HCT116 (cell line): ENCODE measurements around the gene KIRREL1.

Source experiments
- CTCF ChIP-seq, 3 experiments: fragments of 200-600 bp in 1 of 3; sonication (generic) in 1 of 3; IDR thresholded peaks in 2 of 3; conservative IDR thresholded peaks in 1 of 3; 2 replicates each; pipeline ENCODE4 v1.5.1; 2012 to 2017; ENCODE audit warnings: low read depth in 2 of 3, low read length in 2 of 3, antibody characterized with exemption in 1 of 3, borderline replicate concordance in 1 of 3, control low read depth in 1 of 3, mild to moderate bottlenecking in 1 of 3, mixed read lengths in 1 of 3, mixed run types in 1 of 3, moderate library complexity in 1 of 3; ENCODE audit not compliant: insufficient read depth in 1 of 3
- EZH2 ChIP-seq: fragments of 200-600 bp; sonication (generic); IDR thresholded peaks from 2 replicates; pipeline ENCODE4 v1.6.1; 2017; ENCODE audit warnings: antibody characterized with exemption, mixed run types
- EZH2phosphoT487 ChIP-seq: fragments of 200-600 bp; IDR thresholded peaks from 2 replicates; pipeline ENCODE4 v1.6.1; 2018; ENCODE audit warnings: antibody characterized with exemption, borderline replicate concordance
- FOSL1 ChIP-seq: IDR thresholded peaks from 2 replicates; pipeline ENCODE4 v1.6.1; 2012; ENCODE audit warnings: low read depth
- MAX ChIP-seq: IDR thresholded peaks from 2 replicates; pipeline ENCODE4 v1.6.1; 2012
- POLR2A ChIP-seq: IDR thresholded peaks from 2 replicates; pipeline ENCODE4 v1.7.0; 2011; ENCODE audit warnings: borderline replicate concordance; ENCODE audit not compliant: insufficient read depth, insufficient read length; ENCODE audit errors: extremely low read depth
- POLR2AphosphoS5 ChIP-seq: IDR thresholded peaks from 2 replicates; pipeline ENCODE4 v1.6.1; 2011; ENCODE audit warnings: mild to moderate bottlenecking, low read depth, low read length, moderate library complexity
- RAD21 ChIP-seq: IDR thresholded peaks from 2 replicates; pipeline ENCODE4 v1.6.1; 2012; ENCODE audit warnings: low read depth, mild to moderate bottlenecking
- SIN3A ChIP-seq: IDR thresholded peaks from 2 replicates; pipeline ENCODE4 v1.6.1; 2012; ENCODE audit warnings: low read depth
- SP1 ChIP-seq: IDR thresholded peaks from 2 replicates; pipeline ENCODE4 v1.6.1; 2012; ENCODE audit warnings: low read depth
- TF ChIP-seq, protein P1 (sequence below): IDR thresholded peaks from 2 replicates; pipeline ENCODE4 v1.6.1; 2011; ENCODE audit warnings: mild to moderate bottlenecking, low read length, moderate library complexity; ENCODE audit not compliant: insufficient replicate concordance; ENCODE audit errors: extremely low read depth
- TF ChIP-seq, protein P2 (sequence below): IDR thresholded peaks from 2 replicates; pipeline ENCODE4 v1.6.1; 2012; ENCODE audit warnings: low read depth

GRCh38 chr1:158080066-158080465, 86.6 kb downstream of the KIRREL1 start:
- no peak for TF ChIP-seq POLR2AphosphoS5
- TF ChIP-seq, protein P1, sequence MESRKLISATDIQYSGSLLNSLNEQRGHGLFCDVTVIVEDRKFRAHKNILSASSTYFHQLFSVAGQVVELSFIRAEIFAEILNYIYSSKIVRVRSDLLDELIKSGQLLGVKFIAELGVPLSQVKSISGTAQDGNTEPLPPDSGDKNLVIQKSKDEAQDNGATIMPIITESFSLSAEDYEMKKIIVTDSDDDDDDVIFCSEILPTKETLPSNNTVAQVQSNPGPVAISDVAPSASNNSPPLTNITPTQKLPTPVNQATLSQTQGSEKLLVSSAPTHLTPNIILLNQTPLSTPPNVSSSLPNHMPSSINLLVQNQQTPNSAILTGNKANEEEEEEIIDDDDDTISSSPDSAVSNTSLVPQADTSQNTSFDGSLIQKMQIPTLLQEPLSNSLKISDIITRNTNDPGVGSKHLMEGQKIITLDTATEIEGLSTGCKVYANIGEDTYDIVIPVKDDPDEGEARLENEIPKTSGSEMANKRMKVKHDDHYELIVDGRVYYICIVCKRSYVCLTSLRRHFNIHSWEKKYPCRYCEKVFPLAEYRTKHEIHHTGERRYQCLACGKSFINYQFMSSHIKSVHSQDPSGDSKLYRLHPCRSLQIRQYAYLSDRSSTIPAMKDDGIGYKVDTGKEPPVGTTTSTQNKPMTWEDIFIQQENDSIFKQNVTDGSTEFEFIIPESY: no peak
- TF ChIP-seq, protein P2, sequence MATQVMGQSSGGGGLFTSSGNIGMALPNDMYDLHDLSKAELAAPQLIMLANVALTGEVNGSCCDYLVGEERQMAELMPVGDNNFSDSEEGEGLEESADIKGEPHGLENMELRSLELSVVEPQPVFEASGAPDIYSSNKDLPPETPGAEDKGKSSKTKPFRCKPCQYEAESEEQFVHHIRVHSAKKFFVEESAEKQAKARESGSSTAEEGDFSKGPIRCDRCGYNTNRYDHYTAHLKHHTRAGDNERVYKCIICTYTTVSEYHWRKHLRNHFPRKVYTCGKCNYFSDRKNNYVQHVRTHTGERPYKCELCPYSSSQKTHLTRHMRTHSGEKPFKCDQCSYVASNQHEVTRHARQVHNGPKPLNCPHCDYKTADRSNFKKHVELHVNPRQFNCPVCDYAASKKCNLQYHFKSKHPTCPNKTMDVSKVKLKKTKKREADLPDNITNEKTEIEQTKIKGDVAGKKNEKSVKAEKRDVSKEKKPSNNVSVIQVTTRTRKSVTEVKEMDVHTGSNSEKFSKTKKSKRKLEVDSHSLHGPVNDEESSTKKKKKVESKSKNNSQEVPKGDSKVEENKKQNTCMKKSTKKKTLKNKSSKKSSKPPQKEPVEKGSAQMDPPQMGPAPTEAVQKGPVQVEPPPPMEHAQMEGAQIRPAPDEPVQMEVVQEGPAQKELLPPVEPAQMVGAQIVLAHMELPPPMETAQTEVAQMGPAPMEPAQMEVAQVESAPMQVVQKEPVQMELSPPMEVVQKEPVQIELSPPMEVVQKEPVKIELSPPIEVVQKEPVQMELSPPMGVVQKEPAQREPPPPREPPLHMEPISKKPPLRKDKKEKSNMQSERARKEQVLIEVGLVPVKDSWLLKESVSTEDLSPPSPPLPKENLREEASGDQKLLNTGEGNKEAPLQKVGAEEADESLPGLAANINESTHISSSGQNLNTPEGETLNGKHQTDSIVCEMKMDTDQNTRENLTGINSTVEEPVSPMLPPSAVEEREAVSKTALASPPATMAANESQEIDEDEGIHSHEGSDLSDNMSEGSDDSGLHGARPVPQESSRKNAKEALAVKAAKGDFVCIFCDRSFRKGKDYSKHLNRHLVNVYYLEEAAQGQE: no peak
- no peak for TF ChIP-seq CTCF (IDR thresholded peaks at IDR 0.05 in 2 of 3, conservative IDR thresholded peaks at IDR 0.05 in 1 of 3; ENCODE audit: borderline replicate concordance in 1 of 3, insufficient read depth in 1 of 3, low read depth in 2 of 3, low read length in 2 of 3)
- no peak for TF ChIP-seq EZH2phosphoT487
- no peak for TF ChIP-seq POLR2A
- TF ChIP-seq FOSL1: no peak
- no peak for TF ChIP-seq EZH2
- TF ChIP-seq MAX: no peak
- no peak for TF ChIP-seq SP1
- TF ChIP-seq SIN3A: no peak
- TF ChIP-seq RAD21: no peak
